ENCODE measurements around the gene PTRH1. TPM values are rescaled to one million over a fixed set of nuclear protein-coding genes. Genes with fewer than 3 reads are reported as not detected.

The PTRH1 gene
- polyA plus RNA-seq, 1 experiment: 5.2 TPM

DNA sequence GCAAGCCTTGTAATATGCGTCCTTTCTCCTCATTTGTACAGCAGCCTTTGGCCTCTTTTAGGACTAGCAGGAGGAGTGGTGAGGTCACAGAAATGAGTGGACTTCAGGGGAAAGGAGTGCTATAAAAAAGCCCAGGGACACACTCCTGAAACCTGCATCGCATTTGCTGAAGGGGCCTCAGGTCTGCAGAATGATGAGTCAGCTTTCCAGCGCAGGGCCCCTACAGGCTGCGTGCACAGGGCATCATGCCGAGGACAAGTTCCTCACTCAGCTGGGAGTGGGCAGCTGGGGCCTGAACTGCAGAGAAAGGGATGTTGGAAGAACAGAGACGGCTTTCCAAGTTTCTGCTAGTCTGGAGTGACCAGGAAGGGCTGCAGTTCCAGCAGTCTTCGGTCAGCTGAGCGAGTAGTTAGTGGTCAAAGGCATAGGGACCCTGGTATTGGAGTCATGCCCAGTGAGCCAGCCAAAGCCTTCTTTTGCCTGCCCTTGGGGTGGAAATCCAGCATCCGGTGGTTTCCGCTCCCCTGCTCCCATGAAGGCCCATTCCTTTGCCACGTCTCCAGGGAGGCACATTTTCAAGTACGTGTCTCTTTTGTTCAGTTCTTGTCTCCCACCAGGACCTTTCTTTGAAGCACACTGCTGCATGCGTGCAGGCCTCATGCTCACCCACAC is 26.0 kb downstream of the PTRH1 start:
- no peak overlapping the region for H3K4me3 ChIP-seq (ENCODE audit: low read depth, low read length)
- H3K27ac ChIP-seq (ENCODE audit: low read depth, low read length): no peak overlapping the region
- POLR2A ChIA-PET: no interaction called here
- no peaks in the 10 kb centered on the region for H3K9me3 ChIP-seq (ENCODE audit: control insufficient read depth, insufficient read depth, low read length)
- no peak for DNase-seq (ENCODE audit: low read depth, low spot score)
- CTCF ChIA-PET: no interaction called here
- TF ChIP-seq, protein P1, sequence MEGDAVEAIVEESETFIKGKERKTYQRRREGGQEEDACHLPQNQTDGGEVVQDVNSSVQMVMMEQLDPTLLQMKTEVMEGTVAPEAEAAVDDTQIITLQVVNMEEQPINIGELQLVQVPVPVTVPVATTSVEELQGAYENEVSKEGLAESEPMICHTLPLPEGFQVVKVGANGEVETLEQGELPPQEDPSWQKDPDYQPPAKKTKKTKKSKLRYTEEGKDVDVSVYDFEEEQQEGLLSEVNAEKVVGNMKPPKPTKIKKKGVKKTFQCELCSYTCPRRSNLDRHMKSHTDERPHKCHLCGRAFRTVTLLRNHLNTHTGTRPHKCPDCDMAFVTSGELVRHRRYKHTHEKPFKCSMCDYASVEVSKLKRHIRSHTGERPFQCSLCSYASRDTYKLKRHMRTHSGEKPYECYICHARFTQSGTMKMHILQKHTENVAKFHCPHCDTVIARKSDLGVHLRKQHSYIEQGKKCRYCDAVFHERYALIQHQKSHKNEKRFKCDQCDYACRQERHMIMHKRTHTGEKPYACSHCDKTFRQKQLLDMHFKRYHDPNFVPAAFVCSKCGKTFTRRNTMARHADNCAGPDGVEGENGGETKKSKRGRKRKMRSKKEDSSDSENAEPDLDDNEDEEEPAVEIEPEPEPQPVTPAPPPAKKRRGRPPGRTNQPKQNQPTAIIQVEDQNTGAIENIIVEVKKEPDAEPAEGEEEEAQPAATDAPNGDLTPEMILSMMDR (IDR thresholded peaks at IDR 0.05; ENCODE audit: low read depth, low read length): no peak
- no peaks in the 10 kb centered on the region for H3K27me3 ChIP-seq (ENCODE audit: control insufficient read depth, insufficient read depth, low read length)

DNA sequence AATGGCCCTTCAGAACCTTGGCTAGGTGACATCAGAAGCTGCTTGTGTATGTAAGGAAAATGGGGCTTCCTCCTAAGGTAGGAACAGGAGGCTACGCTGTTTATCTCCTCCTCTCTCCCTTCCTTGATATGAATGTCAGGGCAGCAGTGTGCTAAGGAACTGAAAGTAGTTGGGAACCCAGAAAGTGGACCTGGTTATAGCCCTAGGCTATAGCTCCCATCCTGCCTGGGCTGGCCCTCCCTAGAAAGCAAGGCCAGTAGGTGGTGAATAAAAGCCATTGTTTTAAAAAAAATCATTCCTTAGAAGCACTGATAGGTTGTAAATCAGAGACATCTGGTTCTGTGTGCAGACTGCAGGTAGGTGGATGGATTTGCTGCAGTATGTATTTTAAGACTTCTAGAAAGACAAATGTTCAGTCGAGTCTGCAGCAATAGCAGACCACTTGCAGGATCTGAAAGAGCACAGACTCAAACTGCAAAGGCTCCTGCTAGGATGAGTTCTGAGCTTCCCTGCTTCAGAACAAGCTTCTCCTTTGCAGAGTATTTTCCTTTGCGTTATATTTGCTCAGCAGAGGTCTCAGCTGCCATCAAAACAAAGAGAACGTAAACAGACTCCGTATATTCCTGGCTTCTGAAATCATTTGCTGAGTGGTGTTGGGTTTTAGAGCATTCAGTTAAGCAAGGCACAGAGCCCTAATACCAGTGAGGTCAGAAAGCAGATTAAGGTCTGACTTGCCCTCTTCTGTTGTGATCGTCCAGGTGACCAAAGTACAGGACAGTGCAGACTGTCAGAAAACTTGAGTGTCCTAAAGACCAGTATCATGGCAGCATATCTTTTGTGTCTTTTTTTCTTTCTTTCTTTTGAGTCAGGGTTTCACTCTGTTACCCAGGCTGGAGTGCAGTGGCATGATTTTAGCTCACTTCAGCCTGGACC is 28.7 kb downstream of the PTRH1 start:
- Histone ChIP-seq H3K27me3 (ENCODE audit: control insufficient read depth, insufficient read depth, low read length) (no peaks in the 10 kb centered on the region), H3K9me3 (ENCODE audit: control insufficient read depth, insufficient read depth, low read length) (no peaks in the 10 kb centered on the region), H3K4me3 (ENCODE audit: low read depth, low read length) (no peak overlapping the region), H3K27ac (ENCODE audit: low read depth, low read length) (no peak overlapping the region)
- CTCF ChIA-PET: interaction anchor here (1.4 to 2.1 kb wide), 2 partner anchors 19 to 48 kb away, joined by 3 to 6 read pairs; partner anchors contain the start of gene TOR2A
- no peak for DNase-seq (ENCODE audit: low read depth, low spot score)
- POLR2A ChIA-PET: no interaction called here
- TF ChIP-seq, protein P1 (IDR thresholded peaks at IDR 0.05; ENCODE audit: low read depth, low read length): no peak

DNA sequence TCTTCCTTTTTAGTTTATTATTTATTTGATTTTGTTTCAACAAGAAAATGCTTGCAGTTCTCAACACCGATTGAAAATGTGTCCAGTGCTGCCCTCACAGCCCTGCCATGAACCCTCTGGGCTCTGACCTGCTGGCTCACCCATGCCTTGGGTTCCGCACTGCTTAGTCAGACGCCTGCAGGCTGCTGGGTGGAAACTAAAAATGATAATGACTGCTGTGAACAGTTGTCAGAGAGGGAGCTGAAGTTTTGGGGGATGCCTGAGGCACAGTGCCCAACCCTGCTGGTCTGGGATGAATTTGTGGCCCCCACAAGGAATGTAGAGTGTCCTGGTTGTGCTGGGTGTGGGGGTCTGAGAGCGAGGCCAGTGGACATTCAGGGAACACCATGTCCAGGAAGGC is 30.9 kb downstream of the PTRH1 start:
- Histone ChIP-seq H3K27me3 (ENCODE audit: control insufficient read depth, insufficient read depth, low read length) (no peaks in the 10 kb centered on the region), H3K9me3 (ENCODE audit: control insufficient read depth, insufficient read depth, low read length) (no peaks in the 10 kb centered on the region), H3K27ac (ENCODE audit: low read depth, low read length) (no peak overlapping the region), H3K4me3 (ENCODE audit: low read depth, low read length) (no peak overlapping the region)
- DNase-seq (ENCODE audit: low read depth, low spot score): no peak
- CTCF ChIA-PET: interaction anchor here (1.6 kb wide), 1 partner anchor 95 kb away, joined by 3 read pairs; no protein-coding TSS in a partner anchor
- TF ChIP-seq, protein P1 (IDR thresholded peaks at IDR 0.05; ENCODE audit: low read depth, low read length): no peak
- POLR2A ChIA-PET: no interaction called here

DNA sequence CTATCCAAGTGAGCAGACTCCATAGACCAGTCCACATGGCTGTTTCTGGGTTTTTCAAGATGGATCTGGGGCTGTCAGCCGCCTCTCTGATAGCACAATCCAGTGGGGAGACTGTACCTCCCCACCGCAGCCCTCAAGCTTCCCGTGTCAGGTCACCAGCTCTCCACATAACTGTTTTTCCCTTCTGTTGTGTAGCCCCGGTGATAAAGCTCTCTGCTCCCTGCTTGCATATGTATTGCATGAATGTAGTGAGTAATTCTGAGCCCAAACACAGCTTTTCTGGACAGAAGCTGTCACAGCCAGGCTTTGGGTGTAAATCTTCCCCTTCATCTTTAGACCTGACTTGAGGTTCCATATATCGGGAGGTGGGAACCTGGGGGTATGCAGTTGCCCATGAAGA is 31.7 kb downstream of the PTRH1 start:
- CTCF ChIA-PET: interaction anchor here (0.6 kb wide), 1 partner anchor 434 kb away, joined by 3 read pairs; no protein-coding TSS in a partner anchor

More for the DNA sequence above, 31.7 kb downstream of the PTRH1 start:
- TF ChIP-seq, protein P1 (IDR thresholded peaks at IDR 0.05; ENCODE audit: low read depth, low read length): no peak
- no peak overlapping the region for H3K4me3 ChIP-seq (ENCODE audit: low read depth, low read length)
- no peak for DNase-seq (ENCODE audit: low read depth, low spot score)
- H3K9me3 ChIP-seq (ENCODE audit: control insufficient read depth, insufficient read depth, low read length): no peaks in the 10 kb centered on the region
- no peaks in the 10 kb centered on the region for H3K27me3 ChIP-seq (ENCODE audit: control insufficient read depth, insufficient read depth, low read length)
- POLR2A ChIA-PET: no interaction called here
- H3K27ac ChIP-seq (ENCODE audit: low read depth, low read length): peak overlapping the region; percentile 61

Data from AG04450 (cell line).